MM.1S (cell line): ENCODE data around the gene MAB21L4.

Experiments used
- DNase-seq: peaks from one replicate; pipeline ENCODE4 v3.0.0-alpha.2; 2015
- H2AFZ ChIP-seq: fragments of 300-600 bp; sonication (generic); 2 replicates; pipeline ENCODE4 v1.6.0; 2016; ENCODE audit warnings: antibody characterized with exemption, low read length
- H3F3A ChIP-seq: fragments of 300-600 bp; sonication (generic); 2 replicates; pipeline ENCODE4 v1.6.1; 2016; ENCODE audit warnings: mild to moderate bottlenecking, antibody characterized with exemption, low read length, moderate library complexity, mixed read lengths; ENCODE audit not compliant: insufficient read depth
- H3K27ac ChIP-seq: fragments of 300-600 bp; sonication (generic); 2 replicates; pipeline ENCODE4 v1.5.1; 2016; ENCODE audit warnings: mild to moderate bottlenecking, low read length
- H3K27me3 ChIP-seq: fragments of 300-600 bp; sonication (generic); replicated peaks from 2 replicates; pipeline ENCODE4 v1.6.0; 2016; ENCODE audit warnings: low read length; ENCODE audit not compliant: insufficient read depth
- H3K36me3 ChIP-seq: fragments of 300-600 bp; sonication (generic); replicated peaks from 2 replicates; pipeline ENCODE4 v1.6.1; 2016; ENCODE audit warnings: mild to moderate bottlenecking, low read length, mixed read lengths; ENCODE audit not compliant: insufficient read depth
- H3K4me1 ChIP-seq: fragments of 300-600 bp; sonication (generic); 2 replicates; pipeline ENCODE4 v1.6.1; 2016; ENCODE audit warnings: low read length, mixed read lengths
- H3K4me2 ChIP-seq: fragments of 300-600 bp; sonication (generic); 2 replicates; pipeline ENCODE4 v1.6.0; 2016; ENCODE audit warnings: low read depth, low read length
- H3K4me3 ChIP-seq: fragments of 300-600 bp; sonication (generic); 2 replicates; pipeline ENCODE4 v1.5.1; 2016; ENCODE audit warnings: low read length, mixed read lengths
- H3K79me2 ChIP-seq: fragments of 300-600 bp; sonication (generic); 2 replicates; pipeline ENCODE4 v1.6.1; 2016; ENCODE audit warnings: mixed run types, low read length, mixed read lengths
- H3K9ac ChIP-seq: fragments of 300-600 bp; sonication (generic); 2 replicates; pipeline ENCODE4 v1.6.1; 2016; ENCODE audit warnings: low read length, mixed read lengths
- H3K9me2 ChIP-seq: fragments of 300-600 bp; sonication (generic); replicated peaks from 2 replicates; pipeline ENCODE4 v1.6.1; 2016; ENCODE audit warnings: mild to moderate bottlenecking, low read length, mixed read lengths; ENCODE audit not compliant: insufficient read depth
- H3K9me3 ChIP-seq: fragments of 300-600 bp; sonication (generic); replicated peaks from 2 replicates; pipeline ENCODE4 v1.6.1; 2016; ENCODE audit warnings: mild to moderate bottlenecking, low read length, mixed read lengths; ENCODE audit not compliant: insufficient read depth
- H4K20me1 ChIP-seq: fragments of 300-600 bp; sonication (generic); 2 replicates; pipeline ENCODE4 v1.6.1; 2016; ENCODE audit warnings: mild to moderate bottlenecking, low read length, moderate library complexity, mixed read lengths; ENCODE audit not compliant: insufficient read depth
- CTCF ChIP-seq: fragments of 300-600 bp; sonication (generic); IDR thresholded peaks from 2 replicates; pipeline ENCODE4 v1.5.1; 2016; ENCODE audit warnings: antibody characterized with exemption, low read length, mixed read lengths
- EZH2 ChIP-seq: fragments of 300-600 bp; sonication (generic); optimal IDR thresholded peaks from 2 replicates; pipeline ENCODE3; 2017; ENCODE audit warnings: low read depth, mild to moderate bottlenecking, antibody characterized with exemption, low read length, mixed read lengths
- EZH2phosphoT487 ChIP-seq: fragments of 300-600 bp; sonication (generic); IDR thresholded peaks from 2 replicates; pipeline ENCODE4 v1.6.1; 2018; ENCODE audit warnings: antibody characterized with exemption, low read length

MAB21L4 gene

GRCh38 chr2:240887631-240888030, 8.3 kb downstream of the MAB21L4 start:
- Histone ChIP-seq H3K79me2 (no peaks in the 10 kb centered on the region), H3K4me3 (no peak overlapping the region), H3K4me1 (no peaks in the 10 kb centered on the region), H3K9me2 (no peaks in the 10 kb centered on the region), H3K4me2 (no peak overlapping the region), H3K9ac (no peak overlapping the region), H3K27ac (no peak overlapping the region), H3F3A (no peaks in the 10 kb centered on the region), H3K27me3 (peaks cover 16% of the 10 kb centered on the region), H3K9me3 (no peaks in the 10 kb centered on the region), H4K20me1 (no peaks in the 10 kb centered on the region), H3K36me3 (no peaks in the 10 kb centered on the region), H2AFZ (no peak overlapping the region)
- no peak for DNase-seq
- TF ChIP-seq EZH2, result no peak
- TF ChIP-seq EZH2phosphoT487, result no peak
- no peak for TF ChIP-seq CTCF

- no peak overlapping the region for H3K4me3 ChIP-seq
- H3K27me3 ChIP-seq, result peaks cover 23% of the 10 kb centered on the region
- H3K4me1 ChIP-seq, result no peaks in the 10 kb centered on the region
- H3K9me2 ChIP-seq, result no peaks in the 10 kb centered on the region
- H3K27ac ChIP-seq, result no peak overlapping the region
- H2AFZ ChIP-seq, result no peak overlapping the region
- no peak for DNase-seq
- no peaks in the 10 kb centered on the region for H3K36me3 ChIP-seq
- no peaks in the 10 kb centered on the region for H3F3A ChIP-seq
- no peak overlapping the region for H3K4me2 ChIP-seq
- H4K20me1 ChIP-seq, result no peaks in the 10 kb centered on the region
- no peaks in the 10 kb centered on the region for H3K9me3 ChIP-seq
- H3K9ac ChIP-seq, result no peak overlapping the region
- TF ChIP-seq EZH2phosphoT487 (no peak), CTCF (no peak), EZH2 (no peak)
- no peaks in the 10 kb centered on the region for H3K79me2 ChIP-seq
These were observed 9.0 kb downstream of the MAB21L4 start for GRCh38 chr2:240886678-240887609.

GRCh38 chr2:240886023-240886565, 9.9 kb downstream of the MAB21L4 start:
- Histone ChIP-seq H3K4me1 (no peaks in the 10 kb centered on the region), H3K4me3 (no peak overlapping the region), H3K27ac (no peak overlapping the region), H2AFZ (no peak overlapping the region), H3K36me3 (no peaks in the 10 kb centered on the region), H4K20me1 (no peaks in the 10 kb centered on the region), H3K9me2 (no peaks in the 10 kb centered on the region), H3K79me2 (no peaks in the 10 kb centered on the region), H3K4me2 (no peak overlapping the region), H3K27me3 (peaks cover 32% of the 10 kb centered on the region), H3K9ac (no peak overlapping the region), H3F3A (no peaks in the 10 kb centered on the region), H3K9me3 (no peaks in the 10 kb centered on the region)
- no peak for TF ChIP-seq EZH2
- TF ChIP-seq EZH2phosphoT487, result no peak
- no peak for TF ChIP-seq CTCF
- no peak for DNase-seq
